Activated T-helper 17 cell treated with anti-CD3 and anti-CD28 coated beads, Interleukin-2, amount 50 U/mL, for 72 hours (primary cell): Measurements from ENCODE around the gene C14orf93. TPM values are rescaled to one million over a fixed set of nuclear protein-coding genes. Genes with fewer than 3 reads are reported as not detected.
A peak's percentile ranks its signal among the peaks of the same experiment; 100 is the strongest.

ENCODE experiments used
- ATAC-seq: fragments of 150-1000 bp; cut with Tn5 transposase; replicated peaks from 2 replicates; pipeline ENCODE4 v1.10.0; 2021; ENCODE audit warnings: mild to moderate bottlenecking, moderate library complexity
- H3K27ac Mint-ChIP-seq: one replicate; pipeline ENCODE4 v1.8.0; 2022; ENCODE audit warnings: mixed read lengths
- H3K27me3 Mint-ChIP-seq: one replicate; pipeline ENCODE4 v1.8.0; 2022; ENCODE audit warnings: mixed read lengths
- H3K36me3 Mint-ChIP-seq: one replicate; pipeline ENCODE4 v1.8.0; 2022; ENCODE audit warnings: low read depth, mild to moderate bottlenecking, mixed read lengths
- H3K4me1 Mint-ChIP-seq: one replicate; pipeline ENCODE4 v1.8.0; 2022; ENCODE audit warnings: mixed read lengths
- H3K4me3 Mint-ChIP-seq: one replicate; pipeline ENCODE4 v1.8.0; 2022; ENCODE audit warnings: mild to moderate bottlenecking, mixed read lengths
- H3K9me3 Mint-ChIP-seq: one replicate; pipeline ENCODE4 v1.8.0; 2022; ENCODE audit warnings: mixed read lengths
- total RNA-seq, 2 donors: library from RNA; stranded (reverse); gene quantifications; one replicate each; pipeline ENCODE4 v1.2.3, GENCODE V29; 2022

C14orf93 gene
- total RNA-seq, 2 donors from 2014 or later, result 8.5 to 9.6 TPM

DNA sequence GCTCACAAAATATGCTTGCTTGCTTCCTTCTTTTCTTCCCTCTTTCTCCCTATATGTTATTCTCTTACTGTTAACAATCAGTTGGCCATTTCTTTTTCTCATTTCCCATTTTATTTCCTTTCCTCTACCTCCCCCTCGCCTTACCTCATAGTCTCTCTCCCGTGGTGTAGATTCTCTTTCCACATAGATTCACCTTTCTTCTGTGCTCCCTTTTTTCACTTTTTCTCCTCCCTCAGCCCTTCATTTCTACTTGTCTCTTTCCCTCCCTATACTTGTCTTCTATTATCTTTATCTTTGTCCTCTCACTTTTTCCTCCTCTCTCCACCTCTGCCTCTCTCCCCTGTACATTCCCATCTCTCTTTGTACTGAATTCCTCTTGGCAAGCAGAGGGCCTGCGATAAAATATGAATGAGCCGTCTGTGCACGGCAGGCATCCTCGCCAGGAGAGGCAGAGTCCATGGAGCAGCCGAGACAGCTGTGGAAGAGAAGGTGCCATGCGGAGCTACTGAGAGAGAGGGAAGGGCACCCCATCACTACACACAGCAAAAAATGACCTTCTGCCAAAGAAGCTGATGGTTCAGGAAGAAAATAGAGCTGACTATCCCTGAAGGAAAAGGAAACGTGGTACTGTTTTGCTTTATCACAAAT, 12.1 kb downstream of the C14orf93 start:
- H3K4me3 Mint-ChIP-seq, result no peak overlapping the region
- H3K27ac Mint-ChIP-seq, result no peak overlapping the region
- no peaks in the 10 kb centered on the region for H3K27me3 Mint-ChIP-seq
- H3K9me3 Mint-ChIP-seq, result no peaks in the 10 kb centered on the region
- H3K36me3 Mint-ChIP-seq, result no peaks in the 10 kb centered on the region
- no peak for ATAC-seq
- H3K4me1 Mint-ChIP-seq, result no peaks in the 10 kb centered on the region

DNA sequence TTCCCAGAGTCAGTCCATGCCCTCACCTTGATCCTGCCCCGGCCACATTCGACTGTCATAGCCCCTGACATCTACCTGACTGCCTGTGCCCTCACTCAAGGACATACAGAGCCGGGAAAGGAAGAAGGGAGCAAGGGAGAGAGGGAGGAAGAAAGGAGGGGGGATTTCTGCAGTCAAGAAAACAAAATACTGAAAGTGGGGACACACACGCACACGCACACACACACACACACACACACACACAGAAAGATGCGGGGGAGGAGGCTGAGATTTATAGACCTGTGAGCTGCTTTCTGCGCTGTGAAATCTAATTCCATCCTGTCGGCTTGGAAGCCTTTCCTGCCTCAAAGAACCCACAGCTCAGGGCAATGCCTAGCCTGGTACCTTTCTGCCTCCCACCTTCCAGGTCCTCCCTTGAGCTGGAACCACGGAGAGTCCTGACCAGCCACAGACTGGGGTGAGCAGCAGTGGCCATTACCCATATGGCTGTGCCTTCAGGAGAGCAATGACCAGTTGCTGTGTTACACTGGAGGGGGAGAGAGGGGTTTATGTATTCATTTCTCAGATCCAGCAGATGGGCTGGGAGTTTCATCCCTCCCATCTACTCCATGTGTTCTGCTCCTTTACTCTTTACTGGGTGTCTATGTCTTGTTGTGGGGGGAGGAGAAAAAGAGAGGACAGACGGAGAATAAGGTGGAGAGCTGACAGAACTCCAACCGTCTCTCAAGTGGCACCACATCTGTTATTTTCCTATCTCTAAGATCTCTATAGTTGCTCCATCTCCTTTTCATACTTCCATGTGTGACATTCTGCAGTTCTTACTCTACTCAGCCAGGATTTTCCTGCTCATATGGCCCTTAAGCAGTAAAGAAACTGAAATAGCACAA, 12.9 kb downstream of the C14orf93 start:
- H3K27ac Mint-ChIP-seq, result no peak overlapping the region
- no peaks in the 10 kb centered on the region for H3K36me3 Mint-ChIP-seq
- H3K9me3 Mint-ChIP-seq, result no peaks in the 10 kb centered on the region
- no peak for ATAC-seq
- H3K4me1 Mint-ChIP-seq, result no peaks in the 10 kb centered on the region
- H3K27me3 Mint-ChIP-seq, result no peaks in the 10 kb centered on the region
- no peak overlapping the region for H3K4me3 Mint-ChIP-seq

DNA sequence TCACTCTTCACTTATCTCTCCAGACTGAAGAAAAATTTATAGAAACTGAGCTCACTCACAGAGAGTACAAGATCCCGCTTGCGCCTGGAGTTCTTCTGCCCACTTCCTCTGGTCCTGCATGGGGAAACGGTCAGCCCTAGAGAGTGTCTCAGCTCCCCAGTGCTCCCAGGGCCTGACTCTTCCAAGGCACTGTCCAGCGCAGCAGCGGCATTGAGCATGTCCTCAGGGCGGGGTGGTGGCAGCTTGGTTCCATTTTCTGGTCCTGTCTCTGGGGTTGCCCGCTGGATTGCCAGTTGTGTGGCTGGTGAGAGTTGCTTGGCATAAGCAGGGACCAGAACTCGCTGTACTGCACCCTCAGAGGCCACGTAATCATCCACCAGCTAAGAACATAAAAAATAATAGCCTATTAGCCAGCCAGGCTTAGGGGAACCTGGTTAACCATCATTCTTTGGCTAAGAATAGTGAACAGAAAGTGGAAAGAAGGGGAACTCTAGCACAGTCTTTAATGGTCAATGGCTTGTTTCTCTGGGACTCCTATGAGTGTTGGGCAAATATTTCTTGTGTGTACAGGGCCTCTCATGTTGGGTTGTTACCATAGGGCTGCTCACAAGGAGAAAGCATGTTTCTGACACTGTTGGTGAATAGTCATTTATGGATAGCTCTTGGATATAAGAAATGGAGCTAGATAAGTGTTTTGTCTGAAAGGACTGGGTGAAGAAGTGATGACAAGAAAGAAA, 13.9 kb downstream of the C14orf93 start:
- H3K27me3 Mint-ChIP-seq, result no peaks in the 10 kb centered on the region
- no peak for ATAC-seq
- H3K36me3 Mint-ChIP-seq, result no peaks in the 10 kb centered on the region
- H3K27ac Mint-ChIP-seq, result no peak overlapping the region
- H3K4me1 Mint-ChIP-seq, result no peaks in the 10 kb centered on the region
- no peak overlapping the region for H3K4me3 Mint-ChIP-seq
- H3K9me3 Mint-ChIP-seq, result no peaks in the 10 kb centered on the region

DNA sequence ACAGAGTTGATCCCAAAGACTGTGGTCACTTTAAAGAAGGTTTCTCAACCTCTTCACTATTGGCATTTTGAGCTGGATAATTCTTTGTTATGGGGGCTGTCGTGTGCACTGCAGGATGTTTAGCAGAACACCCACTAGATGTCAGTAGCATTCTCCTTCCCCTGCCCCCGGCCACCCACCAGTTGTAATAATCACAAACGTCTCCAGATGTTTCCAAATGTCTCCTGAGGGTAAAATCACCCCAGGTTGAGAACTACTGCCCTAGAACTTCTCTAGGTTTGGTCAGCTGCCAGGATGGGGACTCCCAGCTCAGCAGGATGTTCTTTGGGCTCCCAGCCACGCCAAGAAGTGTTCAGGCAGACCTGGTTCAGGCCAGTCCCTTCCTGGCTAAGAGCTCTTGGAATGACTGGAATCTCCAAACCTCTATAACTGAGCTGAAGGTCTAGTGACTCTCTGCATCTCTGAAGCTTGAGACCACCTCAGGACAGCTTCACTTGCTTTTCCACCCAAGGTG, 15.1 kb downstream of the C14orf93 start:
- Mint-ChIP-seq H3K9me3 (no peaks in the 10 kb centered on the region), H3K4me3 (no peak overlapping the region), H3K4me1 (no peaks in the 10 kb centered on the region), H3K27ac (no peak overlapping the region), H3K27me3 (no peaks in the 10 kb centered on the region), H3K36me3 (no peaks in the 10 kb centered on the region)
- ATAC-seq, result peak; percentile 49

DNA sequence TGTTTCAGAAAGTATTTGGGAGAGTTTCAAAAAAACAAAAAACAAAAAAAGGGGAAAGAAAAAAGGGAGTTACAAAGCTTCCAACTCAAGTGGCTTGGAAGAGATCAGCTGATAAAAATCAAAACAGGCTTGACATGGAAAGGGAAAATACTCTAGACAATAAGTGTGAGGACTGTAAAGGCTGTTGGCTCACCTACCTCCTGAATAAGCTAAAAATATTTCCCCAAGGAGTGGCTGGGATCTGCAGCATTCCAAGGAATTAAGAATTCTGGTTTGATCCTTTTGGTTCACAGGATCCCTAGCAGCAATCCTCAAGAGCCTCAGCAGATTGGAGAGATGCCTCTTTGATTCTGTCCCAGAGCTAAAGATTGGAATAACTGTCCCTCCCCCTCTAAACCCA, 16.4 kb downstream of the C14orf93 start:
- Mint-ChIP-seq H3K9me3 (no peaks in the 10 kb centered on the region), H3K4me3 (no peak overlapping the region), H3K27me3 (no peaks in the 10 kb centered on the region), H3K4me1 (no peaks in the 10 kb centered on the region), H3K36me3 (no peaks in the 10 kb centered on the region), H3K27ac (no peak overlapping the region)
- no peak for ATAC-seq

DNA sequence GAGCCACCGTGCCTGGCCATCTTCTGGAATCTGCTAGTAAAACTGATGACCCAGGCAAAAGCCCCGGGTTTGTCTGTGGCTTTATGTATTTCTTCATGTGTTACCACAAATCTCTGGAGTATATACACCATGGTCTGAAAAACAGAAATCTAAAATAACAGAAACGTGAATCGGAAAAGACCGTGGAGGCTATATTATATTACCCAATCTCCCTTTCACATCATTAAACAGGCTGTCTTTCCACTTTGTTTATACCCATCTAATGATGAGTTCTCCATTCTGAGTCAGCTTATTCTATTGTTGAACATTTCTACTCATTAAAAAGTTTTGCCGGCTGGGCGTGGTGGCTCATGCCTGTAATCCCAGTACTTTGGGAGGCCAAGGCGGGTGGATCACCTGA, 18.1 kb downstream of the C14orf93 start:
- Mint-ChIP-seq H3K27me3 (no peaks in the 10 kb centered on the region), H3K36me3 (no peaks in the 10 kb centered on the region), H3K4me1 (no peaks in the 10 kb centered on the region), H3K27ac (no peak overlapping the region), H3K9me3 (no peaks in the 10 kb centered on the region), H3K4me3 (no peak overlapping the region)
- ATAC-seq, result no peak

DNA sequence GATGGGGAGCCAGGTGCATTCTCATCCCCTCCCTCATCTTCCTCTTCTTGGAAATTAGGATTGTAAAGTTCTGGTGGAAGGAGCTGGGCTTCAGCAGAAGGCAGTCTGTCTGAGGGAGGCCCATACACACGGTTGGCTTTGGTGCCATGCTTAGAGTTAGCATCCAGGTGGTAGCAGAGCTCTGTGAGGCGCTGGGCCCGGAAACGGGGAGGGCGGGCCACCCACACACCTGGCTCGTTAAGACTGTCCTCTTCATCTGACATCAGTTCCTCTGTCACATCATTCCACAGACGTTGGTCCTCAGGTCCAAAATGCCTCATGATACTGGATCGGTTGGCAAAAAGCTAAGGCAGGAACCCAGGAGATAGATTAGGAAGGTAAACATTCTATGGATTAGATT, 22.7 kb downstream of the C14orf93 start:
- H3K36me3 Mint-ChIP-seq, result no peaks in the 10 kb centered on the region
- no peak overlapping the region for H3K27ac Mint-ChIP-seq
- H3K4me1 Mint-ChIP-seq, result no peaks in the 10 kb centered on the region
- no peak overlapping the region for H3K4me3 Mint-ChIP-seq
- ATAC-seq, result no peak
- no peaks in the 10 kb centered on the region for H3K9me3 Mint-ChIP-seq
- no peaks in the 10 kb centered on the region for H3K27me3 Mint-ChIP-seq

DNA sequence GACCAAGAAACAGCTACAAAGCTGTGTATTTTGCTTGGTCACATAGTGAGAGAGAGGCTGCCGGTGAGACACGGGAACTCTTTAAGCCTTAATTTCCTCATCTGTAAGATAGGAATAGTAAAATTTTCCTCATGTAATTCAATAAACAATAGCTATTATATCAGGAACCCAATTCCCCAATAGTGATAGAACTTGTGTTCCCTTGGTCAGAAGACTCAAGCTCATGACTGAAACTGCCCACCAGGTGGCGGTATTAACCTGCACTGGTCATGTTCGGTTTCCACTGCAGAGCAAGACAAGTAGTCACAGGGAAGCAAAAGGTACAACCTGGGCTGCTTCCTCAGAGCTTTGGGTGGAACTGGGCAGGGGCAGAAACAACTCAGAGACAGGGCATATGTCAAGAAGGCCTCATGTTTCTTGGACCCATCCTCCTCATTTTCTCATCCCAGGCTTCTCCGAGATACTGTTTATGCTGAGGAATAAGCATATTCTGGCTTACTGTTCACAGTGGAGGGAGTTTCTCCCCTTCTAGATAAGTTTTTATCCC, 23.4 kb downstream of the C14orf93 start:
- ATAC-seq, result peak; percentile 65
- Mint-ChIP-seq H3K27ac (no peak overlapping the region), H3K27me3 (no peaks in the 10 kb centered on the region)

DNA sequence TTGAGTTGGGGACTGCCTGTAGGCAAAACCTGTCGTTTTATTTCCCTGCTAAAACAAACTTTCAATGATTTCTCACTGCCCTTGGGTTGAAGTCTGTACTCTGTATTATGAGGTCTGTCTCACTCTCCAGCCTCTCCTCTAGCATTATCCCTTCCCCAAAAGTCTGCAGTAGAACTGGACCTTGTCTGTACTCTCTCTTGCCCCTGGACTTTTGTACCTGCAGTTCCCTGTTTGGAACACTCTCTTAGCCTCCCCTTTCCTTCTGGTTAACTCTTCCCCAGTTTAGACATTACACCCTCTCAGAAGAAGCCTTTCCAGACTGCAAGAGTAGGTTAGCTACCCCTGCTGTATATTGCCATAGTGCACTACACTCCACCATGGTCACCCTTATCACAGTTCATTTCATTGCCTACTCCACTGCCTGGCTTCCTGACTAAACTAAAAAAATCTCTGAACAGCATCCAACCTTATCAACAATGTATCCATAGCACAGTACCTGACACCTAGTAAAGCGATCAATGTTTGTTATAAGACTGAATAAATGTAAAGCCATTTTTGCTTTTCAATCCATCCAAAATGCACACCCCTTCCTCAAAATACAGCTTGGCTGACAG, 23.9 kb downstream of the C14orf93 start:
- H3K4me1 Mint-ChIP-seq, result no peaks in the 10 kb centered on the region
- ATAC-seq, result no peak
- no peaks in the 10 kb centered on the region for H3K36me3 Mint-ChIP-seq
- no peak overlapping the region for H3K27ac Mint-ChIP-seq
- no peaks in the 10 kb centered on the region for H3K9me3 Mint-ChIP-seq
- H3K4me3 Mint-ChIP-seq, result no peak overlapping the region
- no peaks in the 10 kb centered on the region for H3K27me3 Mint-ChIP-seq

More for the DNA sequence above, 23.4 kb downstream of the C14orf93 start:
- no peaks in the 10 kb centered on the region for H3K4me1 Mint-ChIP-seq
- H3K36me3 Mint-ChIP-seq, result no peaks in the 10 kb centered on the region
- H3K4me3 Mint-ChIP-seq, result no peak overlapping the region
- H3K9me3 Mint-ChIP-seq, result no peaks in the 10 kb centered on the region

DNA sequence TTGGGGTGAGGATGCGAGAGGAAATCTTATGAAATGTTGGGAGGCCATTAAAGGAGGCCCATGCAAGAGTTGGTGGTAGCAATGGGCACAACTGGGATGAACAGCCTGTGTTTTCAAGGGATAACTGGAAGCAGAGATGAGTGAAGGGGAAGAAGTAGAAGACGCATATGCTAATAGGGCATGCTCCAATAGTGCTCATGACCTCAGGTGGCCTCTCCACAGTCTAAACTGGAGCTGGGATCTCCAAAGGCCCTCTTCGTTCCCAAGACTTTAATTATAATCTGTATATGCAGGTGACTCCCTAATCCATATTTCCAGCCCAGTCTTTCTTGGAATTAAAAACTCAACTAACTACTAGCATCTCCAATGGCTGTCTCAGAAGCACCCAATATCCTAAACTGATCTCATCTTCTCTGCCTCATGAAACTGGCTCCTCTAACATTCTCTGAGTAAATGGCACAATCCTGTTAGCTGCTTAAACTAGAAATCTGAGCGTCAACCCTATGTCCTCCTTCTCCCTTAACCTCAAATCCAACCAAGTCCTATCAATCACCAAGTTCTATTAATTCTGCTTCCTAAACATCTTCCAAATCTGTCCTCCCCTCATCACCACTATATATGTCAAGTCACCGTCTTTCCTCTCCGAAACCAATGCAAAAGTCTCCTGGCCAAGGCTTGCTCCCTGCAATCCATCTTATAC, 24.8 kb downstream of the C14orf93 start:
- no peaks in the 10 kb centered on the region for H3K27me3 Mint-ChIP-seq
- H3K4me3 Mint-ChIP-seq, result no peak overlapping the region
- no peak for ATAC-seq
- H3K27ac Mint-ChIP-seq, result no peak overlapping the region
- no peaks in the 10 kb centered on the region for H3K36me3 Mint-ChIP-seq
- no peaks in the 10 kb centered on the region for H3K9me3 Mint-ChIP-seq
- H3K4me1 Mint-ChIP-seq, result peaks cover 1% of the 10 kb centered on the region

DNA sequence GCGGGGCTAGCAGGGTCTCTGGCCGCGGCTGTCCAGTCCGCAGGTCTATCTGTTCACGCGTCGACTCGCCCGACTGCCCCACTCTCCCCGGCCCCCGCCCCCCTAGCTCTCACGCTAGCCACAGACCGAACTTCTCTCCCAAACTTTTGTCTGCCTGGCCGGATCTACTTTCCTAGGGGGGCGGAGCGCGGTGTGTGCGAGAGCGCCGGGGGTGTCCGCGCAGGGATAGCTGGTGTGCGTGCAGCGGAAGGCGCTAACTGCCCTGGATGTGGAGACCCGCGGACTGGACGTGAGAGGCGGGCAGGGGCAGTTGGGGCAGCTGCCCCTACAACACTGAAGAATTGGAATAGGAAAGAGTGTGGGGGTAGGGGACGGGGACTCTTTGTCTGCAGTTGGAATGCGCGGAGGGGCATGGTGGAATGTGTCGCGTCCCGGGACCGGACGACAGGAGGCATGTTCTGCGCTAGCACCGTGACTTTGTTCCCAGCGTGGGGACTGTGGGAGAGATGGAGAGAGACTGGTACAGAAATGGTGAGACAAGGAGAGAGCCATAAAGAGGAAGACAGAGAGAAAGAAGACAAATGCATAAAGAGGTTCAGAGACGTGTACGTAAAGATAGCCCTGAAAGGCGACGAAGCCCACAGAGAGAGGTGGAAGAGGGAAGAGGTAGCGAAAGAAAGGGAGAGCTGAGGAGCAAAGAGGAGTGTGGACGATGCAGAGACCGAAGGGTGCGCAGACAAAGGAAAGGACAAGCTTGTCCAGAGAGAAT, 27.3 kb downstream of the C14orf93 start, which contains the start of gene AJUBA:
AJUBA (minus strand) TSS at position 75 of the 769 bp plus-strand sequence. CDS start 285 bp downstream, outside the sequence.
- H3K4me3 Mint-ChIP-seq, result no peak within 1 kb of the TSS
- no peaks in the 10 kb centered on the region for H3K27me3 Mint-ChIP-seq
- H3K9me3 Mint-ChIP-seq, result no peaks in the 10 kb centered on the region
- H3K27ac Mint-ChIP-seq, result no peak within 1 kb of the TSS
- no peaks in the 10 kb centered on the region for H3K36me3 Mint-ChIP-seq
- peak; percentile 73 for ATAC-seq
- peaks cover 8% of the 10 kb centered on the region for H3K4me1 Mint-ChIP-seq

DNA sequence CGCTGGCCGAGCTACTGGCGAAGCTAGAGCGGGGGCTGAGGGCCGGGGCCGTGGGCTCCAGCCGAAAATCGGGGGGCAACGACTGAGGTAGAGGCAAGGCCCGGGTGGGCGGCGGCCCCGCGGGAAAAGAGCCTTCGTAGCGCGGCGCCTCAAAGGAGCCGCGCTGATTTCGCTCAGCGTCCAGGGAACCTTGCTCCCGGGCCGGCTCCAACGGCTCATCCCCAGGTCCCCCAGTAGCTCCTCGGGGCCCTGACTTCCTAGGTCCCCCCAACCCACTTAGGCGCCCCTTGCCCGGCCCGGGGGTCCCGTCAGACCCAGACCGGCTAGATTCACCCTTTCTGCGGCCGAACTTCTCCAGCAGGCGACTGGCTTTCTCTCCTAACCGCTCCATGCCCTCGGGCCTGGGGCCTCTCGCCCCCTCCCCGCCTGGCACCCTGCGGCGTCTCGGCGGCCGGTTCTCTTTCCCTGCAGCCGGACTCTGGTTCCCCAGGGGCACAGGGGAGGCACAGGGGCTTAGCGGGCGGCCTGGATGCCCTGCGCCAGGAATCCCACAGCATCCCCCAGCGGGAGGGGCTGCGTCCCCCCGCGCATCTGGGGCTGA, 28.0 kb downstream of the C14orf93 start:
- no peaks in the 10 kb centered on the region for H3K36me3 Mint-ChIP-seq
- no peaks in the 10 kb centered on the region for H3K27me3 Mint-ChIP-seq
- no peak overlapping the region for H3K27ac Mint-ChIP-seq
- ATAC-seq, result peak; percentile 3
- peaks cover 8% of the 10 kb centered on the region for H3K4me1 Mint-ChIP-seq
- no peaks in the 10 kb centered on the region for H3K9me3 Mint-ChIP-seq
- H3K4me3 Mint-ChIP-seq, result no peak overlapping the region
